ENCODE data around the gene ANKRD9.

DNA sequence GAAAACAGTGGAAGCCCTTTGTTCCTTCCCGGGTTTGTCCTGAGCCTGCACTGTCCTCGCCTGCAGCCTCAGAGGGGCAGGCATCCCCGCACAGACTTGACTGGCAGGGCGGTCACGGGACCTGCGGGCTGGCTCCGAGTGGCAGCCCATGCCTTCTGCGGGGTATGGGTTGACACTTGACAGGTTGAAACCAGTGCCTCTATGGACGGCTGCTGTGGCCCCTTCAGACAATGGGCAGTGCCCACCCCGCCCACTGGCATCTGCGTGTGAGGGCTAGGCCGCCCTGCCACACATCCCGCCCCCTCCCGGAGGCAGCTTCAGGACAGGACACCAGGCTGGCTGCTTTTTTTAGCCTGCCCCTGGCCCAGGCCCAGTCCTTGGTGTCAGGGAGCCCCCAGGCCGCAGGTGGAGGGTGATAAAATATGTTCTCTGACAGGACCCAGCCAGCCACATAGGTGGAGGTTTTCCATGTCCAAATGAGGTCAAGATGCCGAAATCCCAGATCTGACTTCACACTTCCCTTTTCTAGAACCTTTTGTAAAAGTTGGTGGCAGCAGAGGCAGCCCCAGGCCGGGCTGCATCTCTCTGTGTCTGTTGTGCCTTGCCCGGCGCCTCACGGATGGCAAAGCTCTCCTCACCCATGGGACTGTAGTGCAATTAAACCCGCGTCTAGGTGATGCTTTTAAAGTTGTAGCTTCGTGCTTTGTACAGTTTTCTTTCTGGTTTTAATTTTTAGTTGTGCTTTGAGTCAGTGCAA lies 10.0 kb downstream of the ANKRD9 start:
- TF ChIP-seq, protein P1, sequence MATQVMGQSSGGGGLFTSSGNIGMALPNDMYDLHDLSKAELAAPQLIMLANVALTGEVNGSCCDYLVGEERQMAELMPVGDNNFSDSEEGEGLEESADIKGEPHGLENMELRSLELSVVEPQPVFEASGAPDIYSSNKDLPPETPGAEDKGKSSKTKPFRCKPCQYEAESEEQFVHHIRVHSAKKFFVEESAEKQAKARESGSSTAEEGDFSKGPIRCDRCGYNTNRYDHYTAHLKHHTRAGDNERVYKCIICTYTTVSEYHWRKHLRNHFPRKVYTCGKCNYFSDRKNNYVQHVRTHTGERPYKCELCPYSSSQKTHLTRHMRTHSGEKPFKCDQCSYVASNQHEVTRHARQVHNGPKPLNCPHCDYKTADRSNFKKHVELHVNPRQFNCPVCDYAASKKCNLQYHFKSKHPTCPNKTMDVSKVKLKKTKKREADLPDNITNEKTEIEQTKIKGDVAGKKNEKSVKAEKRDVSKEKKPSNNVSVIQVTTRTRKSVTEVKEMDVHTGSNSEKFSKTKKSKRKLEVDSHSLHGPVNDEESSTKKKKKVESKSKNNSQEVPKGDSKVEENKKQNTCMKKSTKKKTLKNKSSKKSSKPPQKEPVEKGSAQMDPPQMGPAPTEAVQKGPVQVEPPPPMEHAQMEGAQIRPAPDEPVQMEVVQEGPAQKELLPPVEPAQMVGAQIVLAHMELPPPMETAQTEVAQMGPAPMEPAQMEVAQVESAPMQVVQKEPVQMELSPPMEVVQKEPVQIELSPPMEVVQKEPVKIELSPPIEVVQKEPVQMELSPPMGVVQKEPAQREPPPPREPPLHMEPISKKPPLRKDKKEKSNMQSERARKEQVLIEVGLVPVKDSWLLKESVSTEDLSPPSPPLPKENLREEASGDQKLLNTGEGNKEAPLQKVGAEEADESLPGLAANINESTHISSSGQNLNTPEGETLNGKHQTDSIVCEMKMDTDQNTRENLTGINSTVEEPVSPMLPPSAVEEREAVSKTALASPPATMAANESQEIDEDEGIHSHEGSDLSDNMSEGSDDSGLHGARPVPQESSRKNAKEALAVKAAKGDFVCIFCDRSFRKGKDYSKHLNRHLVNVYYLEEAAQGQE (IDR thresholded peaks at IDR 0.05; ENCODE audit: unreplicated experiment): no peak
- TF ChIP-seq, protein P2, sequence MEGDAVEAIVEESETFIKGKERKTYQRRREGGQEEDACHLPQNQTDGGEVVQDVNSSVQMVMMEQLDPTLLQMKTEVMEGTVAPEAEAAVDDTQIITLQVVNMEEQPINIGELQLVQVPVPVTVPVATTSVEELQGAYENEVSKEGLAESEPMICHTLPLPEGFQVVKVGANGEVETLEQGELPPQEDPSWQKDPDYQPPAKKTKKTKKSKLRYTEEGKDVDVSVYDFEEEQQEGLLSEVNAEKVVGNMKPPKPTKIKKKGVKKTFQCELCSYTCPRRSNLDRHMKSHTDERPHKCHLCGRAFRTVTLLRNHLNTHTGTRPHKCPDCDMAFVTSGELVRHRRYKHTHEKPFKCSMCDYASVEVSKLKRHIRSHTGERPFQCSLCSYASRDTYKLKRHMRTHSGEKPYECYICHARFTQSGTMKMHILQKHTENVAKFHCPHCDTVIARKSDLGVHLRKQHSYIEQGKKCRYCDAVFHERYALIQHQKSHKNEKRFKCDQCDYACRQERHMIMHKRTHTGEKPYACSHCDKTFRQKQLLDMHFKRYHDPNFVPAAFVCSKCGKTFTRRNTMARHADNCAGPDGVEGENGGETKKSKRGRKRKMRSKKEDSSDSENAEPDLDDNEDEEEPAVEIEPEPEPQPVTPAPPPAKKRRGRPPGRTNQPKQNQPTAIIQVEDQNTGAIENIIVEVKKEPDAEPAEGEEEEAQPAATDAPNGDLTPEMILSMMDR (conservative IDR thresholded peaks at IDR 0.05; ENCODE audit: low read depth in 2 of 2): no peak
- TF ChIP-seq EZH2 (IDR thresholded peaks at IDR 0.05; ENCODE audit: low read depth, unreplicated experiment) (no peak), POLR2AphosphoS5 (IDR thresholded peaks at IDR 0.05; ENCODE audit: low read depth) (no peak), ZNF114 (CRISPR knock-in tag; IDR thresholded peaks at IDR 0.05) (no peak), CREB1 (CRISPR knock-in tag; IDR thresholded peaks at IDR 0.05; ENCODE audit: low read depth) (no peak), EZH2phosphoT487 (IDR thresholded peaks at IDR 0.05; ENCODE audit: unreplicated experiment) (no peak), NANOG (IDR thresholded peaks at IDR 0.05; ENCODE audit: borderline replicate concordance) (no peak)
- TF ChIP-seq, protein P3, sequence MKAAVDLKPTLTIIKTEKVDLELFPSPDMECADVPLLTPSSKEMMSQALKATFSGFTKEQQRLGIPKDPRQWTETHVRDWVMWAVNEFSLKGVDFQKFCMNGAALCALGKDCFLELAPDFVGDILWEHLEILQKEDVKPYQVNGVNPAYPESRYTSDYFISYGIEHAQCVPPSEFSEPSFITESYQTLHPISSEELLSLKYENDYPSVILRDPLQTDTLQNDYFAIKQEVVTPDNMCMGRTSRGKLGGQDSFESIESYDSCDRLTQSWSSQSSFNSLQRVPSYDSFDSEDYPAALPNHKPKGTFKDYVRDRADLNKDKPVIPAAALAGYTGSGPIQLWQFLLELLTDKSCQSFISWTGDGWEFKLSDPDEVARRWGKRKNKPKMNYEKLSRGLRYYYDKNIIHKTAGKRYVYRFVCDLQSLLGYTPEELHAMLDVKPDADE (IDR thresholded peaks at IDR 0.05): no peak

Measured in GM23338 (cell line).